Skin of body (tissue), 2 donors: ENCODE results near the gene IL17RA. TPM values are rescaled to one million over a fixed set of nuclear protein-coding genes. Genes with fewer than 3 reads are reported as not detected.
"Not testable (repeated sequence)": the region's sequence is repeated elsewhere in the genome, so short reads cannot be mapped to it uniquely, and the experiment has no call there.

Source experiments
- DNase-seq: peaks from one replicate; lab custom pipeline; 2025; lab: John Stamatoyannopoulos, UW
- total RNA-seq: library from RNA; depleted of rRNA; stranded (reverse); fragments of >200 nt; gene quantifications from one replicate; pipeline ENCODE4 v1.2.3, GENCODE V29; 2014

IL17RA gene
- 5.3 TPM for total RNA-seq

GRCh38 chr22:17084554-17085276 is at the start of gene IL17RA:
IL17RA (plus strand) TSS chr22:17085000; CDS start chr22:17085092, 92 bp downstream.
- DNase-seq, result peak; percentile 73

- no peak for DNase-seq
These were observed 49.6 kb upstream of the IL17RA start for GRCh38 chr22:17035246-17035645.

- not testable (repeated sequence) for DNase-seq
These were observed 48.6 kb upstream of the IL17RA start for GRCh38 chr22:17035976-17036841.

- DNase-seq, result not testable (repeated sequence)
These were observed 47.7 kb upstream of the IL17RA start for GRCh38 chr22:17036842-17037711.

GRCh38 chr22:17043521-17043920 is 41.3 kb upstream of the IL17RA start:
- no peak for DNase-seq

GRCh38 chr22:17046566-17047348 is 38.0 kb upstream of the IL17RA start:
- no peak for DNase-seq

GRCh38 chr22:17047656-17048055 is 37.1 kb upstream of the IL17RA start:
- DNase-seq, result no peak

- no peak for DNase-seq
These were observed 28.7 kb upstream of the IL17RA start for GRCh38 chr22:17056058-17056457.

- DNase-seq, result no peak
These were observed 28.0 kb upstream of the IL17RA start for GRCh38 chr22:17056807-17057206.

- peak; percentile 46 for DNase-seq
These were observed 26.6 kb upstream of the IL17RA start for GRCh38 chr22:17057959-17058814.

- DNase-seq, result no peak
These were observed 24.7 kb upstream of the IL17RA start for GRCh38 chr22:17060126-17060525.

GRCh38 chr22:17063411-17064106 is 21.2 kb upstream of the IL17RA start:
- no peak for DNase-seq

- no peak for DNase-seq
These were observed 20.2 kb upstream of the IL17RA start for GRCh38 chr22:17064498-17065100.

- DNase-seq, result no peak
These were observed 19.4 kb upstream of the IL17RA start for GRCh38 chr22:17065433-17065832.

GRCh38 chr22:17072877-17073276 is 11.9 kb upstream of the IL17RA start:
- DNase-seq, result no peak

GRCh38 chr22:17074648-17075002 is 10.2 kb upstream of the IL17RA start:
- DNase-seq, result no peak

GRCh38 chr22:17077255-17077654 is 7.5 kb upstream of the IL17RA start:
- DNase-seq, result no peak

- no peak for DNase-seq
These were observed 5.2 kb upstream of the IL17RA start for GRCh38 chr22:17079572-17079971.

GRCh38 chr22:17083255-17083654 is 1.5 kb upstream of the IL17RA start:
- no peak for DNase-seq
